NCI-H2029 (cell line): ENCODE results near the gene C1orf159.

ENCODE experiments used
- DNase-seq: peaks from one replicate; lab custom pipeline; 2025; lab: John Stamatoyannopoulos, UW

Gene C1orf159

GRCh38 chr1:1037366-1038327, 78.2 kb downstream of the C1orf159 start:
- DNase-seq: no peak

- DNase-seq: no peak
These were observed 80.5 kb downstream of the C1orf159 start for GRCh38 chr1:1035291-1035943.

- DNase-seq: no peak
These were observed 81.5 kb downstream of the C1orf159 start for GRCh38 chr1:1034439-1034781.

- DNase-seq: no peak
These were observed 82.0 kb downstream of the C1orf159 start for GRCh38 chr1:1033731-1034438.

GRCh38 chr1:1033009-1033587, 82.8 kb downstream of the C1orf159 start:
- peak; percentile 42 for DNase-seq

- DNase-seq: no peak
These were observed 83.5 kb downstream of the C1orf159 start for GRCh38 chr1:1032424-1032823.
